Endothelial cell (in vitro differentiated cells): ENCODE data around the gene PXDN. TPM values are rescaled to one million over a fixed set of nuclear protein-coding genes. Genes with fewer than 3 reads are reported as not detected.

Experiments used
- DNase-seq: peaks from one replicate; pipeline ENCODE4 v3.0.0; 2021; ENCODE audit warnings: low spot score
- H3K27ac Mint-ChIP-seq: one replicate; pipeline ENCODE4 v1.8.0; 2021; ENCODE audit warnings: mixed read lengths, inconsistent platforms; ENCODE audit not compliant: unreplicated experiment
- H3K27me3 Mint-ChIP-seq: one replicate; pipeline ENCODE4 v1.8.0; 2021; ENCODE audit warnings: mild to moderate bottlenecking, moderate library complexity, mixed read lengths, inconsistent platforms; ENCODE audit not compliant: unreplicated experiment
- H3K36me3 Mint-ChIP-seq: one replicate; pipeline ENCODE4 v1.8.0; 2021; ENCODE audit warnings: mild to moderate bottlenecking, low read depth, mixed read lengths, inconsistent platforms; ENCODE audit not compliant: unreplicated experiment
- H3K4me1 Mint-ChIP-seq: one replicate; pipeline ENCODE4 v1.8.0; 2021; ENCODE audit warnings: mild to moderate bottlenecking, mixed read lengths, inconsistent platforms; ENCODE audit not compliant: unreplicated experiment
- H3K4me3 Mint-ChIP-seq: one replicate; pipeline ENCODE4 v1.8.0; 2021; ENCODE audit warnings: mild to moderate bottlenecking, mixed read lengths, inconsistent platforms; ENCODE audit not compliant: unreplicated experiment
- H3K9me3 Mint-ChIP-seq: one replicate; pipeline ENCODE4 v1.8.0; 2021; ENCODE audit warnings: mixed read lengths, inconsistent platforms; ENCODE audit not compliant: unreplicated experiment
- CTCF ChIP-seq: fragments of 200-600 bp; sonication (generic); IDR thresholded peaks from one replicate; pipeline ENCODE4 v1.5.0; 2021; ENCODE audit warnings: antibody characterized with exemption; ENCODE audit not compliant: unreplicated experiment
- total RNA-seq: library from RNA; stranded (reverse); fragmentation: NEBNext Ultra II Directional; extraction: Animal tissue kit (Norgen Biotek cat#: 25700); gene quantifications from one replicate; pipeline ENCODE4 v1.2.1, GENCODE V29; 2021; ENCODE audit not compliant: unreplicated experiment

Gene PXDN
- total RNA-seq, 1 donor from 2014 or later, result 521 TPM

GRCh38 chr2:1600191-1601066 is 143.9 kb downstream of the PXDN start:
- TF ChIP-seq CTCF, result no peak
- no peak overlapping the region for H3K4me3 Mint-ChIP-seq
- DNase-seq, result no peak
- peaks cover 2% of the 10 kb centered on the region for H3K27me3 Mint-ChIP-seq
- H3K27ac Mint-ChIP-seq, result peak overlapping the region; percentile 5
- H3K9me3 Mint-ChIP-seq, result no peaks in the 10 kb centered on the region
- peaks cover 5% of the 10 kb centered on the region for H3K36me3 Mint-ChIP-seq
- H3K4me1 Mint-ChIP-seq, result peaks cover under 1% of the 10 kb centered on the region

- no peak for DNase-seq
- Mint-ChIP-seq H3K27me3 (peaks cover 2% of the 10 kb centered on the region), H3K4me3 (no peak overlapping the region), H3K27ac (peak overlapping the region; percentile 5), H3K9me3 (no peaks in the 10 kb centered on the region), H3K4me1 (no peaks in the 10 kb centered on the region), H3K36me3 (peaks cover 5% of the 10 kb centered on the region)
- TF ChIP-seq CTCF, result no peak
Measured at GRCh38 chr2:1599301-1600085, 144.8 kb downstream of the PXDN start.

- Mint-ChIP-seq H3K27me3 (peaks cover 2% of the 10 kb centered on the region), H3K9me3 (no peaks in the 10 kb centered on the region), H3K4me1 (no peaks in the 10 kb centered on the region), H3K36me3 (peaks cover 5% of the 10 kb centered on the region), H3K27ac (no peak overlapping the region), H3K4me3 (no peak overlapping the region)
- TF ChIP-seq CTCF, result no peak
- no peak for DNase-seq
Measured at GRCh38 chr2:1598800-1599199, 145.5 kb downstream of the PXDN start.

GRCh38 chr2:1598041-1598710 is 146.1 kb downstream of the PXDN start:
- Mint-ChIP-seq H3K4me1 (no peaks in the 10 kb centered on the region), H3K27ac (no peak overlapping the region), H3K9me3 (no peaks in the 10 kb centered on the region), H3K4me3 (no peak overlapping the region), H3K27me3 (peaks cover 2% of the 10 kb centered on the region), H3K36me3 (peaks cover 5% of the 10 kb centered on the region)
- TF ChIP-seq CTCF, result no peak
- no peak for DNase-seq
